Esophagus squamous epithelium (tissue), 5 donors: ENCODE measurements around the gene DNAJB7. TPM values are rescaled to one million over a fixed set of nuclear protein-coding genes. Genes with fewer than 3 reads are reported as not detected.

Experiments used
- DNase-seq: peaks from one replicate; lab custom pipeline; 2025; lab: John Stamatoyannopoulos, UW
- H3K27ac ChIP-seq, 4 donors: fragments of 200-600 bp; sonication (generic); one replicate each; pipeline ENCODE4 v1.5.1; 2016 to 2019; ENCODE audit warnings: mild to moderate bottlenecking in 1 of 4
- H3K27me3 ChIP-seq, 4 donors: fragments of 200-600 bp; sonication (generic); 1 replicate in 3 of 4; 2 replicates in 1 of 4; pipeline versions ENCODE4 v1.5.1 to v1.6.0; 2017 to 2021; ENCODE audit warnings: antibody characterized with exemption in 1 of 4
- H3K36me3 ChIP-seq, 3 donors: fragments of 200-600 bp; sonication (generic); one replicate each; pipeline ENCODE4 v1.5.1; 2016 to 2019
- H3K4me1 ChIP-seq, 3 donors: fragments of 200-600 bp; sonication (generic); one replicate each; pipeline ENCODE4 v1.5.1; 2017 to 2019
- H3K4me3 ChIP-seq, 4 donors: fragments of 200-600 bp; sonication (generic); 1 replicate in 3 of 4; 2 replicates in 1 of 4; pipeline ENCODE4 v1.5.1; 2016 to 2019; ENCODE audit warnings: mild to moderate bottlenecking in 2 of 4, moderate library complexity in 1 of 4
- H3K9me3 ChIP-seq, 3 donors: fragments of 200-600 bp; sonication (generic); one replicate each; pipeline ENCODE4 v1.5.1; 2016 to 2019
- POLR2A ChIP-seq, 4 donors: fragments of 450-650 bp; IDR thresholded peaks; one replicate each; pipeline ENCODE4 v1.6.1; 2017; ENCODE audit warnings: antibody characterized with exemption in 4 of 4, mild to moderate bottlenecking in 4 of 4, moderate library complexity in 3 of 4
- WGBS, 2 donors: methylation state at CpG; one replicate each; pipeline ENCODE4 v1.1.5; 2018; 5-methylcytosine and 5-hydroxymethylcytosine counted together
- intact Hi-C: fragments of 100-400 bp; cut with DNase I; formaldehyde crosslinking; loops from one replicate; pipeline ENCODE4 v1.15.0; 2022
- small RNA-seq, 4 donors: library from RNA; depleted of rRNA; stranded (forward); fragments of <200 nt; gene quantifications; one replicate each; pipeline ENCODE3, GENCODE V24; 2016
- total RNA-seq, 4 donors: library from RNA; depleted of rRNA; stranded (reverse); fragments of >200 nt; gene quantifications; one replicate each; pipeline ENCODE4 v1.1.0, GENCODE V29; 2016
- TF ChIP-seq, protein P1 (sequence below), 6 experiments: fragments of 450-650 bp in 4 of 6; fragments of 200-600 bp in 2 of 6; sonication (generic) in 2 of 6; IDR thresholded peaks; one replicate each; pipeline ENCODE4 v1.5.1; 2016 to 2019; ENCODE audit warnings: antibody characterized with exemption in 6 of 6, mild to moderate bottlenecking in 4 of 6, moderate library complexity in 4 of 6
- donor health status: DM: yes; HTN: yes; CAD: no.

The DNAJB7 gene
- total RNA-seq, 4 donors from 2014 or later = not detected

DNA sequence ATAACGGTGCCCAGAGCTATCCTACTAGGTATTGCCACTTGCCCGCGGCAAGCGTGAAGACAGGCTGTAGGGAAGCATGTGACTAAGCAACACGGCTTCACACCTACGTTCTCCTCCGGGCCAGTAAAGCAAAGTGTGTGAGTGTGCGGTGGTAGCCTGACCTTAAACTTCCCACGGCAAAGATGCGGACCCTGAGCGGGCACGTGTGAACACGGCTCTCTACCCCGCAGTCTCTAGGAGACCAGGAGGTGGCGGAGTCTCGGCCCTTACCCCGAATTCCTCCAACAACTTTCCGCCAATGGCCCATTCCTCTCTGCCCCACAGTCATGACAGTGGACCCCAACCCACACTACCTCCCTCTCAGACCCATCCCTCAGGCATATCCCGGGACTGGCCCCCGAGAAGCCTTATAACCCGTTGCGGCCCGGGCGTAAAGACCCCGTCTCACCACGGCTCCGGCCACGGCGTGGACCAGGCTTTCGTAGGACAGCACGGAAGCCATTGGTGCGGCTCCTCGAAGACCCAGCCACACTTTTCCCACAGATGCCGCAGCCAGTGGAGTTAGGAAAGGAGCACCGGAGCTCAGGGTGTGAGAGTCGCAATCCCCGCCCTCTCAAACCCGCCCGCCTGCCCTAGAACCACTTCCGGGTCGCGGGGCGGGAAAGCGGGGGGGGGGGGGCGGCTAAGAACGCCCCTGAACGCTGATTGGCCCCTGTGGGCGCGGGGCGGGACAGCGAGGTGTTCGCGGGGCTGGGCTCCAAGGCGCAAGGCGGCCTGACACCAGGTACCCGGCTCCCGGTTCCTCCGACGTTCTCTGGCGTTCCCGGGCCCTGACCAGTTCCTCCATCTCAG, 42.9 kb downstream of the DNAJB7 start, which contains the start of gene SLC25A17:
Gene SLC25A17, minus strand, starts transcription at position 600 of the 852 bp plus-strand sequence. Its CDS starts 98 bp downstream, at position 502.
- TF ChIP-seq, protein P1, sequence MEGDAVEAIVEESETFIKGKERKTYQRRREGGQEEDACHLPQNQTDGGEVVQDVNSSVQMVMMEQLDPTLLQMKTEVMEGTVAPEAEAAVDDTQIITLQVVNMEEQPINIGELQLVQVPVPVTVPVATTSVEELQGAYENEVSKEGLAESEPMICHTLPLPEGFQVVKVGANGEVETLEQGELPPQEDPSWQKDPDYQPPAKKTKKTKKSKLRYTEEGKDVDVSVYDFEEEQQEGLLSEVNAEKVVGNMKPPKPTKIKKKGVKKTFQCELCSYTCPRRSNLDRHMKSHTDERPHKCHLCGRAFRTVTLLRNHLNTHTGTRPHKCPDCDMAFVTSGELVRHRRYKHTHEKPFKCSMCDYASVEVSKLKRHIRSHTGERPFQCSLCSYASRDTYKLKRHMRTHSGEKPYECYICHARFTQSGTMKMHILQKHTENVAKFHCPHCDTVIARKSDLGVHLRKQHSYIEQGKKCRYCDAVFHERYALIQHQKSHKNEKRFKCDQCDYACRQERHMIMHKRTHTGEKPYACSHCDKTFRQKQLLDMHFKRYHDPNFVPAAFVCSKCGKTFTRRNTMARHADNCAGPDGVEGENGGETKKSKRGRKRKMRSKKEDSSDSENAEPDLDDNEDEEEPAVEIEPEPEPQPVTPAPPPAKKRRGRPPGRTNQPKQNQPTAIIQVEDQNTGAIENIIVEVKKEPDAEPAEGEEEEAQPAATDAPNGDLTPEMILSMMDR (IDR thresholded peaks at IDR 0.05) = peak in 5 of 6 experiments; percentile 25 to 41 (median 36)
- peak in 1 of 4 donors; percentile 40 for TF ChIP-seq POLR2A (IDR thresholded peaks at IDR 0.05)
- H3K9me3 ChIP-seq = no peaks in the 10 kb centered on the region
- H3K4me1 ChIP-seq = peaks cover 10 to 32% (median 18%) of the 10 kb centered on the region in 3 donors
- peak; percentile 16 for DNase-seq
- H3K27ac ChIP-seq = peak within 1 kb of the TSS; percentile 85 to 90 (median 86)
- 0% methylated on average over 18 to 21 of the region's 61 CpGs for WGBS, 2 donors
- no peaks in the 10 kb centered on the region for H3K27me3 ChIP-seq
- intact Hi-C loops = no loop called here
- peaks cover 0 to 18% (median 2%) of the 10 kb centered on the region in 3 donors for H3K36me3 ChIP-seq
- peak within 1 kb of the TSS; percentile 75 to 97 (median 86) for H3K4me3 ChIP-seq

GRCh38 chr22:40818192-40818746, 43.6 kb downstream of the DNAJB7 start:
- peaks cover 0 to 11% (median 0%) of the 10 kb centered on the region in 3 donors for H3K36me3 ChIP-seq
- no peaks in the 10 kb centered on the region for H3K27me3 ChIP-seq
- no peaks in the 10 kb centered on the region for H3K9me3 ChIP-seq
- TF ChIP-seq POLR2A (IDR thresholded peaks at IDR 0.05) = no peak
- TF ChIP-seq, protein P1 (IDR thresholded peaks at IDR 0.05) = no peak
- H3K4me1 ChIP-seq = peaks cover 10 to 32% (median 18%) of the 10 kb centered on the region in 3 donors
- DNase-seq = no peak
- 18 to 26% methylated on average over 12 to 13 of the region's 14 CpGs for WGBS, 2 donors
- H3K27ac ChIP-seq = peak overlapping the region in 2 of 4 donors; percentile 85 to 90
- H3K4me3 ChIP-seq = peak overlapping the region; percentile 75 to 97 (median 86)
- intact Hi-C loops = no loop called here

DNA sequence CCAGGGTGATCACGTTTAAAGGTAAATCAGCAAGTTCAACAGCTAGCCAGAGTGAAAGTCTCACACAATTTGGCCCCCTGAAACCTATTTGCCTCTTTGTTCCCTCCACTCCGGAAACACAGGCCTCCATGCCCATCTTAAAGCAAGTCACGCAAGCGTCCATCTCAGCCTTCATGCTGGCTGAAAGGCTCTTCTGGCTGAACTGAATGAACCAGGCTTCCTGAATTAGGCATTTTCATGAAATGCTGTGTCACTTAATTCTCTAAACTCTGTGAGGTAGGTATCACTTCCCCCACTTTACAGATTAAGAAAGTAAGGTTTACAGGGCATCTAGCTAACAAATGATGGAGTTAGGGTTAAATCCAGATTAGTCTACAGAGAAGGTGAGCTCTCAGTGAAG, 44.2 kb downstream of the DNAJB7 start:
- no peak for DNase-seq
- H3K9me3 ChIP-seq = no peaks in the 10 kb centered on the region
- peaks cover 10 to 32% (median 18%) of the 10 kb centered on the region in 3 donors for H3K4me1 ChIP-seq
- no peak for TF ChIP-seq POLR2A (IDR thresholded peaks at IDR 0.05)
- TF ChIP-seq, protein P1 (IDR thresholded peaks at IDR 0.05) = no peak
- no peak overlapping the region for H3K27ac ChIP-seq
- H3K4me3 ChIP-seq = peak overlapping the region in 1 of 4 donors; percentile 96
- H3K27me3 ChIP-seq = no peaks in the 10 kb centered on the region
- intact Hi-C loops = no loop called here
- WGBS, 2 donors = 76 to 92% methylated on average over 4 of the region's 4 CpGs
- peaks cover 0 to 7% (median 0%) of the 10 kb centered on the region in 3 donors for H3K36me3 ChIP-seq

GRCh38 chr22:40813912-40814315, 48.0 kb downstream of the DNAJB7 start:
- Histone ChIP-seq H3K9me3 (no peaks in the 10 kb centered on the region), H3K27ac (no peak overlapping the region), H3K36me3 (peaks cover 0 to 7% (median 0%) of the 10 kb centered on the region in 3 donors), H3K4me1 (peaks cover 7 to 22% (median 18%) of the 10 kb centered on the region in 3 donors), H3K27me3 (no peaks in the 10 kb centered on the region), H3K4me3 (no peak overlapping the region)
- TF ChIP-seq POLR2A (IDR thresholded peaks at IDR 0.05) = no peak
- TF ChIP-seq, protein P1 (IDR thresholded peaks at IDR 0.05) = no peak
- intact Hi-C loops = no loop called here
- DNase-seq = no peak

Small RNAs within 50 kb of the gene (small RNA-seq; reads per million reads assigned to genes)
- gene MIR4766 = 0 reads per million in 4 donors

Other genes starting within 250 kb of the DNAJB7 start
- 10 to 100 TPM; 24.5 to 56.3 (median 40.9) TPM for gene MRTFA, start 225.4 kb downstream of the DNAJB7 start, total RNA-seq
- gene MCHR1, start 182.6 kb downstream of the DNAJB7 start, total RNA-seq = under 1 TPM in 1 of 4 donors, not detected in 3; 0.56 TPM
- gene SLC25A17, start 42.8 kb downstream of the DNAJB7 start, total RNA-seq = 10 to 100 TPM; 11.0 to 19.0 (median 15.5) TPM
- 100 to 1,000 TPM in 2 of 4 donors, 10 to 100 TPM in 2; 56.2 to 189 (median 104) TPM for gene ST13, start 5.5 kb downstream of the DNAJB7 start, total RNA-seq
- 10 to 100 TPM in 1 of 4 donors, 1 to 10 TPM in 3; 6.9 to 16.1 (median 9.0) TPM for gene XPNPEP3, start 5.0 kb downstream of the DNAJB7 start, total RNA-seq
- gene RBX1, start 89.3 kb upstream of the DNAJB7 start, total RNA-seq = 10 to 100 TPM; 32.7 to 64.0 (median 52.4) TPM
- 10 to 100 TPM; 28.0 to 76.5 (median 56.7) TPM for gene EP300, start 230.5 kb upstream of the DNAJB7 start, total RNA-seq